WTC11 (cell line): ENCODE results near the gene EDIL3. TPM values are rescaled to one million over a fixed set of nuclear protein-coding genes. Genes with fewer than 3 reads are reported as not detected.

Source experiments
- ATAC-seq: fragments of 200-7000 bp; cut with Tn5 transposase; 2 replicates; pipeline ENCODE4 v1.10.0; 2021; ENCODE audit warnings: mild to moderate bottlenecking, moderate library complexity
- CTCF ChIA-PET: fragments of 300-600 bp; sonication (Branson Sonifier 250); formaldehyde crosslinking; loops from one replicate; lab custom pipeline; 2021; ENCODE audit warnings: antibody characterized with exemption; lab: Charles Lee
- POLR2A ChIA-PET: fragments of 350-600 bp; sonication (Branson Sonifier 250); formaldehyde crosslinking; loops from one replicate; lab custom pipeline; 2021; ENCODE audit warnings: antibody characterized with exemption; lab: Charles Lee
- DNase-seq: peaks from one replicate; pipeline ENCODE4 v3.0.0; 2021; ENCODE audit warnings: low spot score
- H3K27ac Mint-ChIP-seq: 2 replicates; pipeline ENCODE4 v1.8.0; 2021; ENCODE audit warnings: mixed read lengths
- H3K27me3 Mint-ChIP-seq: 2 replicates; pipeline ENCODE4 v1.8.0; 2021; ENCODE audit warnings: low read depth, mild to moderate bottlenecking, moderate library complexity, mixed read lengths
- H3K36me3 Mint-ChIP-seq: 2 replicates; pipeline ENCODE4 v1.8.0; 2021; ENCODE audit warnings: mixed read lengths
- H3K4me1 Mint-ChIP-seq: 2 replicates; pipeline ENCODE4 v1.8.0; 2022; ENCODE audit warnings: mixed read lengths
- H3K4me3 Mint-ChIP-seq: 2 replicates; pipeline ENCODE4 v1.8.0; 2021; ENCODE audit warnings: mild to moderate bottlenecking, moderate library complexity, mixed read lengths
- H3K9me3 Mint-ChIP-seq: 2 replicates; pipeline ENCODE4 v1.8.0; 2021; ENCODE audit warnings: mixed read lengths
- ATF3 ChIP-seq: sonication (generic); formaldehyde crosslinking; conservative IDR thresholded peaks from 2 replicates; pipeline ENCODE4 v1.8.1; 2022; ENCODE audit warnings: mild to moderate bottlenecking, missing genetic modification reagents
- ERG ChIP-seq: fragments of 250-450 bp; sonication (Bioruptor Pico); IDR thresholded peaks from 2 replicates; pipeline ENCODE4 v1.8.0; 2021; ENCODE audit warnings: mild to moderate bottlenecking
- FOXP4 ChIP-seq: sonication (generic); formaldehyde crosslinking; IDR thresholded peaks from 2 replicates; pipeline ENCODE4 v1.8.0; 2022; ENCODE audit warnings: mild to moderate bottlenecking, missing genetic modification reagents
- MAX ChIP-seq: sonication (generic); formaldehyde crosslinking; IDR thresholded peaks from 2 replicates; pipeline ENCODE4 v1.8.0; 2022; ENCODE audit warnings: mild to moderate bottlenecking, missing genetic modification reagents
- NFE2L1 ChIP-seq: sonication (generic); formaldehyde crosslinking; IDR thresholded peaks from 2 replicates; pipeline ENCODE4 v1.8.1; 2023; ENCODE audit warnings: missing genetic modification reagents
- NR3C1 ChIP-seq: sonication (generic); formaldehyde crosslinking; conservative IDR thresholded peaks from 2 replicates; pipeline ENCODE4 v1.8.1; 2023; ENCODE audit warnings: low read depth, mild to moderate bottlenecking, missing genetic modification reagents
- STAT6 ChIP-seq: sonication (generic); formaldehyde crosslinking; conservative IDR thresholded peaks from 2 replicates; pipeline ENCODE4 v1.8.1; 2023; ENCODE audit warnings: mild to moderate bottlenecking, low read depth, missing genetic modification reagents, moderate library complexity
- TCF7 ChIP-seq: sonication (generic); formaldehyde crosslinking; IDR thresholded peaks from 2 replicates; pipeline ENCODE4 v1.8.0; 2022; ENCODE audit warnings: mild to moderate bottlenecking, low read depth, missing genetic modification reagents, moderate library complexity
- TEAD1 ChIP-seq: sonication (generic); formaldehyde crosslinking; IDR thresholded peaks from 2 replicates; pipeline ENCODE4 v1.8.0; 2022; ENCODE audit warnings: mild to moderate bottlenecking, missing genetic modification reagents
- USF2 ChIP-seq: sonication (generic); formaldehyde crosslinking; IDR thresholded peaks from 2 replicates; pipeline ENCODE4 v1.8.1; 2023; ENCODE audit warnings: mild to moderate bottlenecking, missing genetic modification reagents, moderate library complexity
- ZBTB21 ChIP-seq: sonication (generic); formaldehyde crosslinking; IDR thresholded peaks from 2 replicates; pipeline ENCODE4 v1.8.1; 2023; ENCODE audit warnings: mild to moderate bottlenecking, missing genetic modification reagents, borderline replicate concordance
- ZBTB43 ChIP-seq: sonication (generic); formaldehyde crosslinking; IDR thresholded peaks from 2 replicates; pipeline ENCODE4 v1.8.1; 2023; ENCODE audit warnings: mild to moderate bottlenecking, missing genetic modification reagents
- ZNF138 ChIP-seq: sonication (generic); formaldehyde crosslinking; conservative IDR thresholded peaks from 2 replicates; pipeline ENCODE4 v1.8.1; 2022; ENCODE audit warnings: mild to moderate bottlenecking, moderate library complexity, missing genetic modification reagents
- ZNF317 ChIP-seq: sonication (generic); formaldehyde crosslinking; IDR thresholded peaks from 2 replicates; pipeline ENCODE4 v1.8.1; 2023; ENCODE audit warnings: low read depth, mild to moderate bottlenecking, moderate library complexity, missing genetic modification reagents, borderline replicate concordance
- ZNF423 ChIP-seq: fragments of 250-450 bp; sonication (Bioruptor Pico); IDR thresholded peaks from 2 replicates; pipeline ENCODE4 v2.1.2; 2022; ENCODE audit warnings: mild to moderate bottlenecking, moderate library complexity
- ZNF671 ChIP-seq: fragments of 250-450 bp; sonication (Bioruptor Pico); IDR thresholded peaks from 2 replicates; pipeline ENCODE4 v1.8.0; 2021; ENCODE audit warnings: mild to moderate bottlenecking
- total RNA-seq: library from RNA; stranded (reverse); gene quantifications from 3 replicates; pipeline ENCODE4 v1.2.3, GENCODE V29; 2021

EDIL3 gene
- total RNA-seq, 1 experiment from 2014 or later, result 48.3 TPM

GRCh38 chr5:84237126-84237525 is 147.6 kb downstream of the EDIL3 start:
- CTCF ChIA-PET, result no interaction called here
- POLR2A ChIA-PET, result no interaction called here
- DNase-seq, result no peak
- Mint-ChIP-seq H3K9me3 (peaks cover 7% of the 10 kb centered on the region), H3K4me1 (peaks cover 12% of the 10 kb centered on the region), H3K4me3 (no peak overlapping the region), H3K27ac (no peak overlapping the region), H3K36me3 (peaks cover 2% of the 10 kb centered on the region; the same call in 1 of the 2 replicates), H3K27me3 (no peaks in the 10 kb centered on the region)
- TF ChIP-seq NFE2L1 (CRISPR knock-in tag) (no peak), FOXP4 (no peak), TCF7 (CRISPR knock-in tag) (no peak), ZNF317 (CRISPR knock-in tag) (no peak), ZNF138 (CRISPR knock-in tag) (no peak)
- ATAC-seq, result no peak

- CTCF ChIA-PET, result no interaction called here
- no peaks in the 10 kb centered on the region for H3K27me3 Mint-ChIP-seq
- no peak for TF ChIP-seq ZNF317 (CRISPR knock-in tag)
- POLR2A ChIA-PET, result no interaction called here
- DNase-seq (no peak), ATAC-seq (no peak)
- H3K4me1 Mint-ChIP-seq, result peaks cover 6% of the 10 kb centered on the region
- H3K9me3 Mint-ChIP-seq, result no peaks in the 10 kb centered on the region
- H3K27ac Mint-ChIP-seq, result no peak overlapping the region
- no peaks in the 10 kb centered on the region for H3K36me3 Mint-ChIP-seq
- no peak overlapping the region for H3K4me3 Mint-ChIP-seq
These were observed 153.2 kb downstream of the EDIL3 start for GRCh38 chr5:84231433-84231832.

- no peak for DNase-seq
- CTCF ChIA-PET, result no interaction called here
- H3K27ac Mint-ChIP-seq, result peak overlapping the region; percentile 36; the same call in 1 of the 2 replicates
- no peaks in the 10 kb centered on the region for H3K9me3 Mint-ChIP-seq
- no peak for ATAC-seq
- H3K27me3 Mint-ChIP-seq, result no peaks in the 10 kb centered on the region
- peaks cover 6% of the 10 kb centered on the region for H3K4me1 Mint-ChIP-seq
- TF ChIP-seq ERG (no peak), USF2 (CRISPR knock-in tag) (no peak), NR3C1 (no peak), ZBTB43 (CRISPR knock-in tag) (no peak), TEAD1 (no peak), MAX (CRISPR knock-in tag) (no peak)
- TF ChIP-seq, all 79 proteins: peak for 0
- POLR2A ChIA-PET, result no interaction called here
- no peak overlapping the region for H3K4me3 Mint-ChIP-seq
- no peaks in the 10 kb centered on the region for H3K36me3 Mint-ChIP-seq
These were observed 155.6 kb downstream of the EDIL3 start for GRCh38 chr5:84229045-84229444.

GRCh38 chr5:84228266-84228665 is 156.4 kb downstream of the EDIL3 start:
- peaks cover 6% of the 10 kb centered on the region for H3K4me1 Mint-ChIP-seq

More at GRCh38 chr5:84228266-84228665, 156.4 kb downstream of the EDIL3 start:
- Mint-ChIP-seq H3K9me3 (no peaks in the 10 kb centered on the region), H3K36me3 (no peaks in the 10 kb centered on the region), H3K27ac (no peak overlapping the region), H3K27me3 (no peaks in the 10 kb centered on the region), H3K4me3 (no peak overlapping the region)
- ATAC-seq (no peak), DNase-seq (no peak)
- ChIA-PET CTCF (no interaction called here), POLR2A (no interaction called here)
- no peak for TF ChIP-seq ZNF671 (CRISPR knock-in tag)
- no peak for TF ChIP-seq ZBTB21 (CRISPR knock-in tag)
- TF ChIP-seq ZNF317 (CRISPR knock-in tag), result no peak
- TF ChIP-seq ZNF423 (CRISPR knock-in tag), result no peak
- no peak for TF ChIP-seq STAT6 (CRISPR knock-in tag)
- TF ChIP-seq ZNF138 (CRISPR knock-in tag), result no peak
- TF ChIP-seq ATF3 (CRISPR knock-in tag), result no peak
